Testis (tissue), 3 donors: Measurements from ENCODE around the gene SMIM7. TPM values are rescaled to one million over a fixed set of nuclear protein-coding genes. Genes with fewer than 3 reads are reported as not detected.

Experiments
- DNase-seq: peaks from one replicate; pipeline ENCODE4 v3.0.0-alpha.2; 2019
- H3K27ac ChIP-seq, 2 donors: fragments of 200-600 bp; sonication (generic); one replicate each; pipeline ENCODE4 v1.5.1; 2019
- H3K27me3 ChIP-seq: fragments of 200-600 bp; sonication (generic); one replicate; pipeline ENCODE4 v1.5.1; 2019
- H3K36me3 ChIP-seq: fragments of 200-600 bp; sonication (generic); one replicate; pipeline ENCODE4 v1.5.1; 2017; ENCODE audit warnings: low read depth; ENCODE audit errors: missing control alignments
- H3K4me1 ChIP-seq: fragments of 200-600 bp; sonication (generic); one replicate; pipeline ENCODE4 v1.5.1; 2019
- H3K4me3 ChIP-seq, 2 donors: fragments of 200-600 bp; sonication (generic); one replicate each; pipeline ENCODE4 v1.5.1; 2017 to 2019
- H3K9me3 ChIP-seq: fragments of 200-600 bp; sonication (generic); one replicate; pipeline ENCODE4 v1.5.1; 2017
- POLR2A ChIP-seq: fragments of 450-650 bp; IDR thresholded peaks from one replicate; pipeline ENCODE4 v1.6.1; 2017; ENCODE audit warnings: antibody characterized with exemption, mild to moderate bottlenecking, moderate library complexity
- WGBS, 2 donors: methylation state at CpG; one replicate each; pipeline ENCODE4 v1.1.5; 2018; 5-methylcytosine and 5-hydroxymethylcytosine counted together
- intact Hi-C: fragments of 100-400 bp; cut with DNase I; formaldehyde crosslinking; loops from one replicate; pipeline ENCODE4 v1.15.1; 2023; ENCODE audit warnings: low total_unique reads
- polyA plus RNA-seq: library from polyadenylated mRNA; stranded (reverse); fragments of 350-450 nt; fragmentation: Illumina TruSeq; extraction: RNeasy Lipid Tissue Mini Kit (QIAGEN cat#74804); gene quantifications from one replicate; pipeline ENCODE4 v1.2.3, GENCODE V29; 2014; ENCODE audit warnings: low read depth, low replicate concordance; ENCODE audit not compliant: insufficient read depth
- total RNA-seq, 2 donors: library from RNA; depleted of rRNA; stranded (reverse); fragments of >200 nt; gene quantifications; one replicate each; pipeline ENCODE4 v1.2.3, GENCODE V29; 2016
- TF ChIP-seq, protein P1 (sequence below), 3 experiments: fragments of 450-650 bp in 2 of 3; fragments of 200-600 bp in 1 of 3; sonication (generic) in 1 of 3; IDR thresholded peaks; one replicate each; pipeline ENCODE4 v1.5.1; 2016 to 2019; ENCODE audit warnings: antibody characterized with exemption in 3 of 3, mild to moderate bottlenecking in 2 of 3, moderate library complexity in 1 of 3

The SMIM7 gene
- total and polyA plus RNA-seq, 3 donors from 2014 or later: 105 to 119 (median 115) TPM

- Histone ChIP-seq H3K27me3 (no peaks in the 10 kb centered on the region), H3K4me3 (no peak overlapping the region), H3K4me1 (no peaks in the 10 kb centered on the region), H3K9me3 (no peaks in the 10 kb centered on the region), H3K36me3 (no peaks in the 10 kb centered on the region), H3K27ac (no peak overlapping the region)
- no peak for DNase-seq
- intact Hi-C loops: no loop called here
- 98 to 99% methylated on average over 10 of the region's 10 CpGs for WGBS, 2 donors
- TF ChIP-seq POLR2A: no peak
- TF ChIP-seq, protein P1, sequence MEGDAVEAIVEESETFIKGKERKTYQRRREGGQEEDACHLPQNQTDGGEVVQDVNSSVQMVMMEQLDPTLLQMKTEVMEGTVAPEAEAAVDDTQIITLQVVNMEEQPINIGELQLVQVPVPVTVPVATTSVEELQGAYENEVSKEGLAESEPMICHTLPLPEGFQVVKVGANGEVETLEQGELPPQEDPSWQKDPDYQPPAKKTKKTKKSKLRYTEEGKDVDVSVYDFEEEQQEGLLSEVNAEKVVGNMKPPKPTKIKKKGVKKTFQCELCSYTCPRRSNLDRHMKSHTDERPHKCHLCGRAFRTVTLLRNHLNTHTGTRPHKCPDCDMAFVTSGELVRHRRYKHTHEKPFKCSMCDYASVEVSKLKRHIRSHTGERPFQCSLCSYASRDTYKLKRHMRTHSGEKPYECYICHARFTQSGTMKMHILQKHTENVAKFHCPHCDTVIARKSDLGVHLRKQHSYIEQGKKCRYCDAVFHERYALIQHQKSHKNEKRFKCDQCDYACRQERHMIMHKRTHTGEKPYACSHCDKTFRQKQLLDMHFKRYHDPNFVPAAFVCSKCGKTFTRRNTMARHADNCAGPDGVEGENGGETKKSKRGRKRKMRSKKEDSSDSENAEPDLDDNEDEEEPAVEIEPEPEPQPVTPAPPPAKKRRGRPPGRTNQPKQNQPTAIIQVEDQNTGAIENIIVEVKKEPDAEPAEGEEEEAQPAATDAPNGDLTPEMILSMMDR (IDR thresholded peaks at IDR 0.05): no peak
Observed at GRCh38 chr19:16641695-16642094, 18.2 kb downstream of the SMIM7 start.

DNA sequence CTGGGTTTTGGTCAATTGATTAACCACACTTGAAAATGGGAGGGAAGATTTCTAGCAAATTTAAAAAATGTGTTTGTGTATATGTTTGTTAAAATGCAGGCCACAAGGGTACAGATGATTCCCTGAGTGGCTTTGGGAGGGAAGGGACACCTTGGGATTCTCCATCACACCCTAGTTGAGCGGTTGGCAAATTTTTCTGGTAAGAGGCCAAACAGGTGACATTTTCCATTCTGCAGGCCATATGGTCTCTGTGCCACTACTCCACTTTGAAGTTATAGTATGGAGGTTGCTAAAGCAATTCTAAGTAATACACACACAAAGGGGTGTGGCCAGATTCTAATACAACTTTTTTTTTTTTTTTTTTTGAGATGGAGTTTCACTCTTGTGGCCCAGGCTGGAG lies 19.0 kb downstream of the SMIM7 start:
- TF ChIP-seq, protein P1 (IDR thresholded peaks at IDR 0.05): no peak
- no peak for TF ChIP-seq POLR2A
- intact Hi-C loops: no loop called here

DNA sequence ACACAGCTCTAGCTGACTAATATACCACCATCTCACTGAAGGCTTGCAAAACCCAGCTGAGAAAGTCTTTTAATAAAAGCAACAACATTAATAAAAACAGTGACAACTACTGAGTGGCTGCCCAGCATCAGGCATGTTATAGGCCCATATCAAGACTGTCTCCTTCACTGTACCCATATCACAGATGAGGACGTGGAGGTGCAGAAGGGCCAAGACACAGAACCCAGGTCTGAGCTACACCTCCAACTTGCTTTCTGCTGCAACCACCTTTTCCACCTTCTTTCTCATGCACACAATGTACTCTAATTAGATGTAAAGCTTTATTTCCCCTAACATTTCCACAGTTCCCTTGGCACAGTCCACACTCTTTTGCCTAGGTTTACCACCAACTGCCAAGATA lies 21.3 kb downstream of the SMIM7 start:
- WGBS, 2 donors: 89 to 97% methylated on average over 1 of the region's 1 CpG
- no peak for DNase-seq
- no peak overlapping the region for H3K4me3 ChIP-seq
- no peaks in the 10 kb centered on the region for H3K36me3 ChIP-seq
- H3K4me1 ChIP-seq: no peaks in the 10 kb centered on the region
- no peak overlapping the region for H3K27ac ChIP-seq
- H3K27me3 ChIP-seq: no peaks in the 10 kb centered on the region
- intact Hi-C loops: no loop called here
- no peak for TF ChIP-seq POLR2A
- TF ChIP-seq, protein P1 (IDR thresholded peaks at IDR 0.05): no peak
- no peaks in the 10 kb centered on the region for H3K9me3 ChIP-seq

More for the DNA sequence above, 19.0 kb downstream of the SMIM7 start:
- 88 to 96% methylated on average over 1 of the region's 1 CpG for WGBS, 2 donors
- Histone ChIP-seq H3K27ac (no peak overlapping the region), H3K4me1 (no peaks in the 10 kb centered on the region), H3K27me3 (no peaks in the 10 kb centered on the region), H3K9me3 (no peaks in the 10 kb centered on the region), H3K36me3 (no peaks in the 10 kb centered on the region), H3K4me3 (no peak overlapping the region)
- no peak for DNase-seq

DNA sequence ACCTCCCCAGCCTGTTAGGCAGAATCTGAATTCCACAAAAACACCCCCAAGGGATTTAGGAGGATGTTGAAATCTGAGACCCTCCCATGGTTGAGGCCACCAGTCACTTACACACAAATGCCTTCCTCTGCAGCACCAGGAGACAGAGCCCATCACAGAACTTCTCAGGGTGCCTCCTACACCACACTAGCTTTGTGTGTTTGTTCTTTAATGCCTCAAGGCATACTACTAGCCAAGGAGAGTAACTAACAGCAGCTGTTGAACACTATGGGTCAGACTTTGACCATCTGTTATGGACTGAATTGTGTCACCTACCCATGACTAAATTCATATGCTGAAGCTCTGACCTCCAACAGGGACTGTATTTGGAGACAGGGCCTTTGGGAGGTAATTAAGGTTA lies 22.4 kb downstream of the SMIM7 start:
- Histone ChIP-seq H3K27ac (no peak overlapping the region), H3K9me3 (no peaks in the 10 kb centered on the region), H3K36me3 (no peaks in the 10 kb centered on the region), H3K27me3 (no peaks in the 10 kb centered on the region), H3K4me3 (no peak overlapping the region), H3K4me1 (no peaks in the 10 kb centered on the region)
- TF ChIP-seq POLR2A: no peak
- TF ChIP-seq, protein P1 (IDR thresholded peaks at IDR 0.05): no peak
- DNase-seq: no peak
- intact Hi-C loops: no loop called here

GRCh38 chr19:16631465-16631864 lies 28.5 kb downstream of the SMIM7 start:
- H3K4me1 ChIP-seq: peaks cover 18% of the 10 kb centered on the region
- H3K27me3 ChIP-seq: no peaks in the 10 kb centered on the region
- WGBS, 2 donors: 85 to 90% methylated on average over 6 of the region's 6 CpGs
- no peaks in the 10 kb centered on the region for H3K36me3 ChIP-seq
- no peaks in the 10 kb centered on the region for H3K9me3 ChIP-seq
- DNase-seq: no peak
- TF ChIP-seq POLR2A: no peak
- no peak overlapping the region for H3K4me3 ChIP-seq
- no peak overlapping the region for H3K27ac ChIP-seq
- intact Hi-C loops: no loop called here
